ENCODE measurements around the gene KANSL1. TPM values are rescaled to one million over a fixed set of nuclear protein-coding genes. Genes with fewer than 3 reads are reported as not detected.
A peak's percentile ranks its signal among the peaks of the same experiment; 100 is the strongest.

Gene KANSL1
- total and polyA plus RNA-seq, 8 donors = 65.9 to 129 (median 79.0) TPM

GRCh38 chr17:46099865-46100264 is 93.4 kb downstream of the KANSL1 start:
- H3K27me3 ChIP-seq = no peaks in the 10 kb centered on the region
- H3K4me1 ChIP-seq = peaks cover 15 to 61% of the 10 kb centered on the region in 2 donors
- H3K27ac ChIP-seq = no peak overlapping the region
- intact Hi-C loops (cut with DNase I) = no loop called here
- no peaks in the 10 kb centered on the region for H3K36me3 ChIP-seq
- TF ChIP-seq CTCF (IDR thresholded peaks at IDR 0.05) = no peak
- DNase-seq (no peak), ATAC-seq (no peak)
- no peak overlapping the region for H3K4me3 ChIP-seq
- H3K9me3 ChIP-seq = no peaks in the 10 kb centered on the region

- peaks cover 0 to 10% of the 10 kb centered on the region in 2 donors for H3K36me3 ChIP-seq
- DNase-seq (no peak), ATAC-seq (peak; percentile 14)
- H3K4me1 ChIP-seq = peaks cover 15 to 53% of the 10 kb centered on the region in 2 donors
- intact Hi-C loops (cut with DNase I) = no loop called here
- no peak overlapping the region for H3K4me3 ChIP-seq
- no peak overlapping the region for H3K27ac ChIP-seq
- TF ChIP-seq CTCF (IDR thresholded peaks at IDR 0.05) = no peak
- no peaks in the 10 kb centered on the region for H3K9me3 ChIP-seq
- no peaks in the 10 kb centered on the region for H3K27me3 ChIP-seq
Measured at GRCh38 chr17:46097497-46097896, 95.7 kb downstream of the KANSL1 start.

GRCh38 chr17:46092991-46093390 is 100.2 kb downstream of the KANSL1 start:
- H3K4me3 ChIP-seq = no peak overlapping the region
- DNase-seq = peak in 2 of 4 donors; percentile 32 to 53

GRCh38 chr17:46090871-46091270 is 102.4 kb downstream of the KANSL1 start:
- DNase-seq (no peak), ATAC-seq (no peak)
- Histone ChIP-seq H3K36me3 (peaks cover 0 to 20% of the 10 kb centered on the region in 2 donors), H3K9me3 (no peaks in the 10 kb centered on the region), H3K4me1 (peaks cover 0 to 12% of the 10 kb centered on the region in 2 donors), H3K27ac (no peak overlapping the region), H3K4me3 (no peak overlapping the region), H3K27me3 (no peaks in the 10 kb centered on the region)
- no peak for TF ChIP-seq CTCF (IDR thresholded peaks at IDR 0.05)
- intact Hi-C loops (cut with DNase I) = no loop called here

More at GRCh38 chr17:46092991-46093390, 100.2 kb downstream of the KANSL1 start:
- Histone ChIP-seq H3K36me3 (peaks cover 0 to 20% of the 10 kb centered on the region in 2 donors), H3K9me3 (no peaks in the 10 kb centered on the region), H3K27me3 (no peaks in the 10 kb centered on the region), H3K27ac (peak overlapping the region in 1 of 2 donors; percentile 10), H3K4me1 (peaks cover 0 to 22% of the 10 kb centered on the region in 2 donors)
- ATAC-seq = peak; percentile 8
- intact Hi-C loops (cut with DNase I) = no loop called here
- no peak for TF ChIP-seq CTCF (IDR thresholded peaks at IDR 0.05)

- no peak overlapping the region for H3K27ac ChIP-seq
- H3K27me3 ChIP-seq = no peaks in the 10 kb centered on the region
- peaks cover 0 to 12% of the 10 kb centered on the region in 2 donors for H3K4me1 ChIP-seq
- intact Hi-C loops (cut with DNase I) = no loop called here
- TF ChIP-seq CTCF (IDR thresholded peaks at IDR 0.05) = no peak
- no peak for DNase-seq
- no peaks in the 10 kb centered on the region for H3K9me3 ChIP-seq
- peaks cover 0 to 20% of the 10 kb centered on the region in 2 donors for H3K36me3 ChIP-seq
- H3K4me3 ChIP-seq = no peak overlapping the region
- ATAC-seq = peak; percentile 84
Measured at GRCh38 chr17:46089389-46089965, 103.8 kb downstream of the KANSL1 start.
